GM12874 (cell line): Measurements from ENCODE around the gene TMEM132D.

ENCODE experiments used
- CTCF ChIP-seq: IDR thresholded peaks from 2 replicates; pipeline ENCODE4 v1.5.1; 2011; ENCODE audit warnings: low read depth, mild to moderate bottlenecking, control low read depth, low read length, moderate library complexity; ENCODE audit not compliant: insufficient read depth

TMEM132D gene

DNA sequence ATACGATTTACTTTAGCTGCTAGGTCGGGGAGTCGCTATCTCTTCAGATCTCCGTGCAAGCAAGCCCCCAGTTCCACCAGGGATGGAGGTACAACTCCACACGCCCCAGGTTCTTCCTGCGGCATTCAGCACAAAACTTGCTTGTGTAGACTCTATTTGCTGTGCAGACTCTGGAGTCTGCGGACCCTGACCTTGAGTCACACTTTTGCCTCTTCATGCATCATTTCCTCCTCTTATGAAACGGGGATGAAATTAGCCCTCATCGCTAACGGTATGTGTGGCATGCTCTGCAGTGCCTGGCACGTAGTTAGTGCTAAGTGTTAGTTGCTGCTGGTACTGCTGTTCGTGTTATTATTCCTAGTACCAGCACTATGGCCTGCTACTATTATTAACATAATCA, 84.4 kb downstream of the TMEM132D start:
- TF ChIP-seq CTCF, result no peak

GRCh38 chr12:129815846-129816245, 88.0 kb downstream of the TMEM132D start:
- no peak for TF ChIP-seq CTCF

- no peak for TF ChIP-seq CTCF
Measured at GRCh38 chr12:129811963-129812362, 91.9 kb downstream of the TMEM132D start.

- TF ChIP-seq CTCF, result no peak
Measured at GRCh38 chr12:129807136-129807535, 96.7 kb downstream of the TMEM132D start.

GRCh38 chr12:129791396-129791795, 112.4 kb downstream of the TMEM132D start:
- TF ChIP-seq CTCF, result no peak

GRCh38 chr12:129790930-129791329, 112.9 kb downstream of the TMEM132D start:
- no peak for TF ChIP-seq CTCF

- no peak for TF ChIP-seq CTCF
Measured at GRCh38 chr12:129790331-129790730, 113.5 kb downstream of the TMEM132D start.

DNA sequence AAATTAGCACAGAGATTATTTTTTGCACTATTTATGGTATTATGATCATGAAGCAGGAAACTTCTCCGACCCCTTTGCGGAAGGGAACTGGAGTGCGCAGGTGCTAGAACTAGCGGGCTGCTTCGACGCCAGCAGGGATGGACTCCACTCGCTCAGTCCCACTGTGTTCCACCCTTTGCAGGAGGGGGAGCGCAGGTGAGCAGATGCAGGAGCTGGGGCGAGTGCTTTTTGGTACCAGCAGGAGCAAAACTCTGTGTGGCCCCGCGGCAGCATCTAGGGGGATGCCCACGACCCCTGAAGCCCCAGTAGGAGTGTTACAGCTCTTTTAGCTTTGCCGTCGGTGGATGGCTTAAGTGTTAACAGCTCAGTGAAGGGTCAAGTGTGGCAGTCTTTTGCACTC, 113.9 kb downstream of the TMEM132D start:
- no peak for TF ChIP-seq CTCF
